Endothelial cell of umbilical vein (primary cell): ENCODE data around the gene C5orf58. TPM values are rescaled to one million over a fixed set of nuclear protein-coding genes. Genes with fewer than 3 reads are reported as not detected.
"Not testable (repeated sequence)": the region's sequence is repeated elsewhere in the genome, so short reads cannot be mapped to it uniquely, and the experiment has no call there.

Experiments
- BruUV-seq: library from RNA; stranded (reverse); fragments of 400-500 nt; replicated peaks from 2 replicates; lab custom pipeline; 2021; lab: Mats Ljungman, UMichigan
- CTCF ChIA-PET: fragments of 300-600, 350-600 bp; sonication (Branson Sonifier 250); formaldehyde crosslinking; loops from one replicate; lab custom pipeline; 2021; ENCODE audit warnings: antibody characterized with exemption, inconsistent platforms; lab: Charles Lee
- POLR2A ChIA-PET: fragments of 300-600, 350-600 bp; sonication (Branson Sonifier 250); formaldehyde crosslinking; loops from one replicate; lab custom pipeline; 2021; ENCODE audit warnings: antibody characterized with exemption, inconsistent platforms; lab: Charles Lee
- DNase-seq: peaks from one replicate; pipeline ENCODE4 v3.0.0-alpha.2; 2011; ENCODE audit warnings: low read depth, low spot score
- FAIRE-seq: peaks from 2 replicates; lab custom pipeline; 2011; peaks lifted over from hg19 to GRCh38; lab: Jason Lieb, UNC
- H2AFZ ChIP-seq: 2 replicates; pipeline ENCODE4 v1.6.0; 2012; ENCODE audit warnings: low read depth, low read length, control low read depth, inconsistent platforms
- H3K27ac ChIP-seq: 2 replicates; pipeline ENCODE4 v1.5.1; 2011; ENCODE audit warnings: low read depth, mild to moderate bottlenecking, control low read depth, low read length, moderate library complexity; ENCODE audit not compliant: insufficient read depth
- H3K27me3 ChIP-seq, 2 experiments: 2 replicates each; pipeline versions ENCODE4 v1.6.0 to v1.6.1; 2011; ENCODE audit warnings: low read length in 2 of 2, mixed read lengths in 1 of 2; ENCODE audit not compliant: control insufficient read depth in 2 of 2, insufficient read depth in 2 of 2
- H3K36me3 ChIP-seq, 2 experiments: 2 replicates in 1 of 2; 3 replicates in 1 of 2; pipeline ENCODE4 v1.5.1; 2011; ENCODE audit warnings: low read length in 2 of 2, mild to moderate bottlenecking in 1 of 2, moderate library complexity in 1 of 2; ENCODE audit not compliant: control insufficient read depth in 2 of 2, insufficient read depth in 2 of 2; ENCODE audit errors: extremely low read depth in 1 of 2
- H3K4me1 ChIP-seq: 3 replicates; pipeline ENCODE4 v1.5.1; 2011; ENCODE audit warnings: mild to moderate bottlenecking, low read length; ENCODE audit not compliant: control insufficient read depth, insufficient read depth; ENCODE audit errors: extremely low read depth
- H3K4me2 ChIP-seq: 2 replicates; pipeline ENCODE4 v1.6.1; 2011; ENCODE audit warnings: low read length, control low read depth, mixed read lengths; ENCODE audit not compliant: insufficient read depth
- H3K4me3 ChIP-seq, 3 experiments: fragments of 200-600 bp in 1 of 3; sonication (generic), shearing (Covaris generic) in 1 of 3; replicated peaks in 1 of 3; 2 replicates each; pipeline ENCODE4 v1.5.1; 2011 to 2016; ENCODE audit warnings: control low read depth in 3 of 3, low read length in 3 of 3, mild to moderate bottlenecking in 2 of 3, inconsistent platforms in 1 of 3, low read depth in 1 of 3, moderate library complexity in 1 of 3; ENCODE audit not compliant: insufficient read depth in 1 of 3
- H3K79me2 ChIP-seq: 2 replicates; pipeline ENCODE4 v1.6.0; 2012; ENCODE audit warnings: low read length, inconsistent platforms; ENCODE audit not compliant: control insufficient read depth, insufficient read depth
- H3K9ac ChIP-seq: replicated peaks from 2 replicates; pipeline ENCODE3; 2011; ENCODE audit warnings: low read length, control low read depth; ENCODE audit not compliant: insufficient read depth; ENCODE audit errors: extremely low read depth
- H3K9me1 ChIP-seq: replicated peaks from 3 replicates; pipeline ENCODE4 v1.6.0; 2011; ENCODE audit warnings: mild to moderate bottlenecking, low read length; ENCODE audit not compliant: control insufficient read depth, insufficient read depth; ENCODE audit errors: extremely low read depth
- H3K9me3 ChIP-seq: replicated peaks from 2 replicates; pipeline ENCODE4 v1.5.1; 2012; ENCODE audit warnings: low read length, inconsistent platforms; ENCODE audit not compliant: control insufficient read depth, insufficient read depth
- H4K20me1 ChIP-seq: replicated peaks from 2 replicates; pipeline ENCODE3; 2011; ENCODE audit warnings: mild to moderate bottlenecking, low read length; ENCODE audit not compliant: control insufficient read depth, insufficient read depth; ENCODE audit errors: extremely low read depth
- EZH2 ChIP-seq: IDR thresholded peaks from 2 replicates; pipeline ENCODE4 v1.6.1; 2012; ENCODE audit warnings: borderline replicate concordance, low read depth, mild to moderate bottlenecking, moderate library complexity, low read length, inconsistent platforms; ENCODE audit not compliant: severe bottlenecking
- FOS ChIP-seq: IDR thresholded peaks from 2 replicates; pipeline ENCODE4 v1.6.1; 2011; ENCODE audit warnings: mild to moderate bottlenecking, low read length, moderate library complexity, borderline replicate concordance; ENCODE audit not compliant: insufficient read depth
- GATA2 ChIP-seq: IDR thresholded peaks from 2 replicates; pipeline ENCODE4 v1.7.0; 2011; ENCODE audit warnings: low read depth, mild to moderate bottlenecking, moderate library complexity, mixed read lengths, low read length; ENCODE audit not compliant: insufficient read length, insufficient read depth
- JUN ChIP-seq: IDR thresholded peaks from 2 replicates; pipeline ENCODE4 v1.6.1; 2011; ENCODE audit warnings: borderline replicate concordance, low read depth; ENCODE audit not compliant: insufficient read length, insufficient read depth
- MYC ChIP-seq: IDR thresholded peaks from one replicate; pipeline ENCODE4 v1.6.1; 2011; ENCODE audit warnings: mild to moderate bottlenecking, low read depth, low read length
- POLR2A ChIP-seq: IDR thresholded peaks from 2 replicates; pipeline ENCODE4 v1.6.1; 2012; ENCODE audit warnings: low read depth, mild to moderate bottlenecking, control low read depth, low read length
- POLR2AphosphoS5 ChIP-seq: IDR thresholded peaks from 2 replicates; pipeline ENCODE4 v1.6.1; 2012; ENCODE audit warnings: low read depth, mild to moderate bottlenecking, control low read depth, low read length, moderate library complexity; ENCODE audit not compliant: insufficient read depth
- dilution Hi-C: fragments of 300-500 bp; cut with MboI; formaldehyde crosslinking; loops from one replicate; pipeline ENCODE4 v1.15.0; 2019; ENCODE audit warnings: low sequenced_read_pairs; ENCODE audit not compliant: extremely low pct_ligation_motif_present
- intact Hi-C: fragments of 100-400 bp; cut with micrococcal nuclease; formaldehyde crosslinking; loops from one replicate; pipeline ENCODE4 v1.10.0; 2022
- polyA plus RNA-seq, 4 experiments: library from polyadenylated mRNA; depleted of rRNA in 3 of 4; stranded (reverse) in 3 of 4; unstranded in 1 of 4; fragments of >200 nt; gene quantifications; 2 replicates each; pipeline versions ENCODE4 v1.2.1 to v1.2.3, GENCODE V29; 2011 to 2012; ENCODE audit warnings: missing spikeins in 1 of 4
- total RNA-seq: library from RNA; stranded (reverse); gene quantifications from 2 replicates; pipeline ENCODE4 v1.2.3, GENCODE V29; 2021
- TF ChIP-seq, protein P1 (sequence below), 2 donors: IDR thresholded peaks; 1 replicate in 1 of 2; 2 replicates in 1 of 2; pipeline ENCODE4 v1.5.1; 2011; ENCODE audit warnings: low read length in 2 of 2, mild to moderate bottlenecking in 2 of 2, moderate library complexity in 2 of 2, control low read depth in 1 of 2, inconsistent platforms in 1 of 2, low read depth in 1 of 2; ENCODE audit not compliant: insufficient read depth in 1 of 2; ENCODE audit errors: extremely low read depth in 1 of 2
- TF ChIP-seq, protein P2 (sequence below): IDR thresholded peaks from 2 replicates; pipeline ENCODE4 v1.6.1; 2011; ENCODE audit not compliant: insufficient read depth, insufficient read length

The C5orf58 gene
- total and polyA plus RNA-seq, 2 donors (not counting 3 experiments of a cell fraction or from before 2014, with no cell fraction given) = not detected

DNA sequence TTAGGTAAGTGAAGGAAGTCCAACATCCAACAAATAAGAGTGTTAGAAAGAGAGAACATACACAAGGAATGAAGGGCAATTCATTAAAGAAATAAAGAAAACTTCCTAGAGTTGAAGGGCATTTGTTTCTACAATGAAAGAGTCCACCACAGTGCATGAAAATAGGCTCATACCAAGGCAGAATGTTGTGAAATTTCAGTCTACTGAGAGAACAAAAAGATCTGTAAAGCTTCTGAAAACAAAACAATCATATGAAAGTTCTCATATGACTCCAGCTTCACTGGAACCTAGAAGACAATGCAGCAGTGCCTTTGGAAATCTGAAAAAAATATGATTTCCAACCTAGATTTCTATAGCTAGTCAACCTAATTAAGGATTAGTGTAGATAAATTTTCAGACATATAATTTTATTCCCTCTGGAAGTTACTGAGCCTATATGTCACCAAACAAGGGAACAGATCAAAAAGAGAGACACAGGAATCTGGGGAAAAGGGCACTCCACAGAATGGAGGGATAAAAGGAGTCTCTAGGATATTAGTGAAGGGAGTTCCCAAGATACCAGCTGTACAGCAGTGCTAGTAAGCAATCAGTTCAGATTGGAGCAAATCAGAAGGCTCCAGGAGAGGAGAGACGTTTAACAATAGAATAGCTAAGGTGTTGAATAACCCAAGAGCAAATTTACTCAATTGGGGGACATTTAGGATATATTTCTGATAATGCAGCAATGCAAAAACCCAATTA is 5.8 kb downstream of the C5orf58 start:
- POLR2A ChIA-PET = interaction anchor here (0.7 kb wide), 1 partner anchor 151 kb away, joined by 3 read pairs; the partner anchor contains the start of gene KCNMB1
- Histone ChIP-seq H3K9me3 (no peaks in the 10 kb centered on the region), H3K27ac (no peak overlapping the region), H3K79me2 (no peaks in the 10 kb centered on the region), H3K9me1 (no peaks in the 10 kb centered on the region), H2AFZ (no peak overlapping the region), H3K27me3 (peaks cover 7 to 13% of the 10 kb centered on the region in 2 experiments), H3K4me2 (no peak overlapping the region), H4K20me1 (no peaks in the 10 kb centered on the region), H3K9ac (no peak overlapping the region), H3K4me3 (no peak overlapping the region), H3K36me3 (no peaks in the 10 kb centered on the region), H3K4me1 (no peaks in the 10 kb centered on the region)
- no peak for DNase-seq
- no TSS peak for BruUV-seq
- dilution Hi-C loops = no loop called here
- intact Hi-C loops = no loop called here
- TF ChIP-seq, protein P1, sequence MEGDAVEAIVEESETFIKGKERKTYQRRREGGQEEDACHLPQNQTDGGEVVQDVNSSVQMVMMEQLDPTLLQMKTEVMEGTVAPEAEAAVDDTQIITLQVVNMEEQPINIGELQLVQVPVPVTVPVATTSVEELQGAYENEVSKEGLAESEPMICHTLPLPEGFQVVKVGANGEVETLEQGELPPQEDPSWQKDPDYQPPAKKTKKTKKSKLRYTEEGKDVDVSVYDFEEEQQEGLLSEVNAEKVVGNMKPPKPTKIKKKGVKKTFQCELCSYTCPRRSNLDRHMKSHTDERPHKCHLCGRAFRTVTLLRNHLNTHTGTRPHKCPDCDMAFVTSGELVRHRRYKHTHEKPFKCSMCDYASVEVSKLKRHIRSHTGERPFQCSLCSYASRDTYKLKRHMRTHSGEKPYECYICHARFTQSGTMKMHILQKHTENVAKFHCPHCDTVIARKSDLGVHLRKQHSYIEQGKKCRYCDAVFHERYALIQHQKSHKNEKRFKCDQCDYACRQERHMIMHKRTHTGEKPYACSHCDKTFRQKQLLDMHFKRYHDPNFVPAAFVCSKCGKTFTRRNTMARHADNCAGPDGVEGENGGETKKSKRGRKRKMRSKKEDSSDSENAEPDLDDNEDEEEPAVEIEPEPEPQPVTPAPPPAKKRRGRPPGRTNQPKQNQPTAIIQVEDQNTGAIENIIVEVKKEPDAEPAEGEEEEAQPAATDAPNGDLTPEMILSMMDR (IDR thresholded peaks at IDR 0.05; ENCODE audit: extremely low read depth in 1 of 2, insufficient read depth in 1 of 2, low read depth in 1 of 2, low read length in 2 of 2) = no peak
- no peak for TF ChIP-seq POLR2A
- TF ChIP-seq, protein P2, sequence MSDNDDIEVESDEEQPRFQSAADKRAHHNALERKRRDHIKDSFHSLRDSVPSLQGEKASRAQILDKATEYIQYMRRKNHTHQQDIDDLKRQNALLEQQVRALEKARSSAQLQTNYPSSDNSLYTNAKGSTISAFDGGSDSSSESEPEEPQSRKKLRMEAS = no peak
- TF ChIP-seq MYC = no peak
- TF ChIP-seq FOS = no peak
- TF ChIP-seq POLR2AphosphoS5 = no peak
- TF ChIP-seq JUN = no peak
- TF ChIP-seq EZH2 = no peak
- no peak for TF ChIP-seq GATA2
- no peak for FAIRE-seq
- CTCF ChIA-PET = interaction anchor here (0.6 to 2.5 kb wide), 3 partner anchors 13 to 183 kb away, joined by 3 to 14 read pairs (median 5); no protein-coding TSS in a partner anchor

DNA sequence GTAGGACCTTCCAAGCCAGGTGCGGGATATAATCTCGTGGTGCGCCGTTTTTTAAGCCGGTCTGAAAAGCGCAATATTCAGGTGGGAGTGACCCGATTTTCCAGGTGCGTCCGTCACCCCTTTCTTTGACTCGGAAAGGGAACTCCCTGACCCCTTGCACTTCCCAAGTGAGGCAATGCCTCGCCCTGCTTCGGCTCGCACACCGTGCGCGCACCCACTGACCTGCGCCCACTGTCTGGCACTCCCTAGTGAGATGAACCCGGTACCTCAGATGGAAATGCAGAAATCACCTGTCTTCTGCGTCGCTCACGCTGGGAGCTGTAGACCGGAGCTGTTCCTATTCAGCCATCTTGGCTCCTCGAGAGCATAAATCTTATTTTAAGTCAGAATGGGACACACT is 12.7 kb downstream of the C5orf58 start:
- H3K4me1 ChIP-seq, H3K4me3 ChIP-seq, dilution Hi-C loops, H3K9ac ChIP-seq, FAIRE-seq, DNase-seq, H3K27me3 ChIP-seq, CTCF ChIA-PET, intact Hi-C loops, H4K20me1 ChIP-seq, H3K79me2 ChIP-seq, H3K9me3 ChIP-seq, H2AFZ ChIP-seq, POLR2A ChIA-PET, H3K9me1 ChIP-seq, H3K4me2 ChIP-seq, H3K27ac ChIP-seq, H3K36me3 ChIP-seq, BruUV-seq: not testable (repeated sequence)
